Measurements from ENCODE around the gene INPP5D. TPM values are rescaled to one million over a fixed set of nuclear protein-coding genes. Genes with fewer than 3 reads are reported as not detected.
A peak's percentile ranks its signal among the peaks of the same experiment; 100 is the strongest.

The INPP5D gene
- total and polyA plus RNA-seq, 4 donors, result 11.4 to 22.6 (median 17.4) TPM

DNA sequence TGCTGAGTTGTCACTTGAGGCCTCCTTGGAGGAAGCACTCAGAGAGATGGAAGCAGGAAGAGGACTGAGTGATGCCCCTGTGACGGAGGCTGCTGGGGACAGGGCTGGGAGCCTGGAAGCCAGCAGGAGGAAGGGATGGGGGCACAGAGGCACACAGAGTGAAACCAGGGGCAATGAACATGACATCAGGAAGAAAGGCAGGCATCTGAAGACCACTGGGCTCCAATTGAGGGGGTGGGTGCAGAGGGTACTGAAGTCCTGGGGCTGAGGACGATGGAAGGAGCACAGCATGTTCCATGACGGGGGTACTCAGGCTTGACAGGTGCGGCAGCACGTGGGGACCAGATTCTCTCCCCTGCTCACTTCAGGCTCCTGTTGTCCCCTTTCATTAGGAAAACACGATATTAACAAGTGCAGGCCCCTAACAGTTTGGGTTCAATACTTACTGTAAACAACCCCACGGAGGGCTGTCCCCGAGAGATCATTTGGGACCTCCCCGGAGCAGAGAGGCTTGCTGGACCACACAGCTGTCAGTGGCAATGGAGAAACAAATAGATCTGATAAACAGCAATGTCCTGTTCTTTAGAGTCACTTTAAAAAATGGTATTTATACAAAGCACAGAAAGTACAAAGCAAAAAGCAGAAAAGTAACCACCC lies 8.7 kb downstream of the INPP5D start:
- peaks cover 2% of the 10 kb centered on the region for H3K9me3 ChIP-seq (ENCODE audit: control insufficient read depth, insufficient read depth, low read length)
- no peak overlapping the region for H3K27ac ChIP-seq (ENCODE audit: low read depth, low read length)
- H3K4me3 ChIP-seq (ENCODE audit: low read depth, low read length), result no peak overlapping the region
- no peak for DNase-seq (ENCODE audit: low read depth in 4 of 6, low spot score in 6 of 6)
- H3K4me1 ChIP-seq (ENCODE audit: control insufficient read depth, insufficient read depth, low read length), result peaks cover 3% of the 10 kb centered on the region
- no peaks in the 10 kb centered on the region for H3K27me3 ChIP-seq (ENCODE audit: control insufficient read depth, insufficient read depth, low read length)
- no peaks in the 10 kb centered on the region for H3K36me3 ChIP-seq (ENCODE audit: control insufficient read depth, insufficient read depth, low read length)
- WGBS (ENCODE audit: insufficient coverage), result 56% methylated on average over 6 of the region's 9 CpGs

DNA sequence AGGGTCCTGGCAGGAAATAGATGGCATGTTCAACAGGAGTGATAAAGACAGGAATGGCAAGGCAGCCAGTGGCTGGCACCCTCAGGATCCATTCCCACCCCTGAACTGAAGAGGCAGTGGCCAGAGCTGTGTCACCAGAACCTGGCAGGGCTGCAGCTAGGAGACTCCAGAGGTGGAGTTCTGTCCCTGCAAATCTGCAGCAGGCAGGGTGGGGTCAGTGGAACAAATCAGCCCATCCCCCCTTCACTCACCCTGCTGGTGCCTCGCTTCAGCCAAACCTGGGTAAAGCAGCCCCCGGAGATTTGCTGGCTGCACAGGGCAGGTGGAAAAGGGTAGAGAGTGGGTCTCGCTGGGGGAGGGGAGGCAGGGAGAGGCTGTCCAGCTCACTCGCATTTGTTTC lies 12.7 kb downstream of the INPP5D start:
- H3K27me3 ChIP-seq (ENCODE audit: control insufficient read depth, insufficient read depth, low read length), result no peaks in the 10 kb centered on the region
- H3K4me3 ChIP-seq (ENCODE audit: low read depth, low read length), result no peak overlapping the region
- peaks cover 9% of the 10 kb centered on the region for H3K4me1 ChIP-seq (ENCODE audit: control insufficient read depth, insufficient read depth, low read length)
- DNase-seq (ENCODE audit: low read depth in 4 of 6, low spot score in 6 of 6), result no peak
- H3K9me3 ChIP-seq (ENCODE audit: control insufficient read depth, insufficient read depth, low read length), result peaks cover 2% of the 10 kb centered on the region
- WGBS (ENCODE audit: insufficient coverage), result no CpG with 5 or more reads among the region's 4 CpGs
- H3K27ac ChIP-seq (ENCODE audit: low read depth, low read length), result no peak overlapping the region
- no peaks in the 10 kb centered on the region for H3K36me3 ChIP-seq (ENCODE audit: control insufficient read depth, insufficient read depth, low read length)

DNA sequence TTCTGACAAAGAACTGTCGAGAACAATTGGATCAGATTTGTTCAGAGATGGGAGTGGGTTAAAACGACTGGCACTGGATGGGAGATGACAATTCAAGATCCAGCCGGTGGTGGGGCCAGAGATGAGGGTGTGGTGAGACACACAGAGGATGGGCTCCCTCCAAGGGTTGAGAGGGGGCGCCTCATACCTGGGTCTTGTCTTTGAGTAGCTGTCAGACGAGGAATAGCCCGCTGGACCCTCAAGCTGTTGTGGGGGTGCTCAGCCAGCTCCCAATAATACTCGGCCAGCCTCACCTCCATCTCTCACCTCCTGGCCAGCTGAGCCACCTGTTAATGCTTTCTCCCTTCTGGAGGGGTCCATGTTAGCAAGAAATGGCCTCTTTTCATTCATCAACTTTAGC lies 14.0 kb downstream of the INPP5D start:
- H3K27ac ChIP-seq (ENCODE audit: low read depth, low read length), result no peak overlapping the region
- H3K27me3 ChIP-seq (ENCODE audit: control insufficient read depth, insufficient read depth, low read length), result no peaks in the 10 kb centered on the region
- WGBS (ENCODE audit: insufficient coverage), result 80% methylated on average over 6 of the region's 7 CpGs

DNA sequence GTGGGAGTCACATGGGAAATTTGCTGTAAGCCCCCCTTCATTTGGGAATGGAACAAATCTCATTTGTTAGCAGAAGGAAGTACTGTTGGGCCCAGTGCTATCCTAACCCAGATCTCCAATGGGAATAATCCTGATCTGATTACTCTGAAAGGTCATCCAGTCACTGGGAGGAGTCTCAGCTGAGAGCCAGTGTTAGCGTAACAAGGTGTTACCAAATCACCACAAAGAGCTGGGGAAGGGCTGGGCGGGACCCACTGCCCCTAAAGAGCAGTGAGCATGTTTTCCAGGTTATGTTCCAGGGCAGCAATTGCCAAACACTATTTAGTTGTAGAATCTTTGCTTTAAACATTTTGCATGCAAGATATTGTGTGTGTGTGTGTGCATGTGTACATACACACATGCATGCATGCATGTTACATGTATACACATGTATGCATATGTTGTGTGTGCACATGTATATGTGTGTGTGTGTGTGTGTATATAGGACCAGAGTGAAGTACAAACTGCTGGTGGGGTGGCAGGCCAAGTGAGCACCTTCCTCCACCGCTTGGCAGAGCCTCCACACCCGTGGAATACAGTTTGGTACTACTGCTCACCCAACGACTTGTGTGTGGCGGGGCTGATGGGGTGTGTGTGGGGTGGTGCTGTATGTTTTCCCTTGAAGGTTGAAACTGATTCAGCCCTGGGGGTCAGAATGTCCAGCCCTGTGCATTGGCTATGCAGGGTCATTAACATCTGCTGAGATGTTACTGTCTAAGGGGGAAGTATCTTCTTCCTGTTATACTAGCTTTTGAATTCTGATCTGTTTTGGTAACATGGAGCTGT lies 15.2 kb downstream of the INPP5D start:
- H3K27ac ChIP-seq (ENCODE audit: low read depth, low read length), result no peak overlapping the region
- no peaks in the 10 kb centered on the region for H3K36me3 ChIP-seq (ENCODE audit: control insufficient read depth, insufficient read depth, low read length)
- peaks cover 13% of the 10 kb centered on the region for H3K4me1 ChIP-seq (ENCODE audit: control insufficient read depth, insufficient read depth, low read length)
- no peak for DNase-seq (ENCODE audit: low read depth in 4 of 6, low spot score in 6 of 6)
- 76% methylated on average over 4 of the region's 6 CpGs for WGBS (ENCODE audit: insufficient coverage)
- H3K9me3 ChIP-seq (ENCODE audit: control insufficient read depth, insufficient read depth, low read length), result peaks cover 2% of the 10 kb centered on the region
- no peak overlapping the region for H3K4me3 ChIP-seq (ENCODE audit: low read depth, low read length)
- H3K27me3 ChIP-seq (ENCODE audit: control insufficient read depth, insufficient read depth, low read length), result no peaks in the 10 kb centered on the region

More for the DNA sequence above, 14.0 kb downstream of the INPP5D start:
- Histone ChIP-seq H3K9me3 (ENCODE audit: control insufficient read depth, insufficient read depth, low read length) (peaks cover 2% of the 10 kb centered on the region), H3K36me3 (ENCODE audit: control insufficient read depth, insufficient read depth, low read length) (no peaks in the 10 kb centered on the region), H3K4me3 (ENCODE audit: low read depth, low read length) (no peak overlapping the region), H3K4me1 (ENCODE audit: control insufficient read depth, insufficient read depth, low read length) (peaks cover 9% of the 10 kb centered on the region)
- no peak for DNase-seq (ENCODE audit: low read depth in 4 of 6, low spot score in 6 of 6)

DNA sequence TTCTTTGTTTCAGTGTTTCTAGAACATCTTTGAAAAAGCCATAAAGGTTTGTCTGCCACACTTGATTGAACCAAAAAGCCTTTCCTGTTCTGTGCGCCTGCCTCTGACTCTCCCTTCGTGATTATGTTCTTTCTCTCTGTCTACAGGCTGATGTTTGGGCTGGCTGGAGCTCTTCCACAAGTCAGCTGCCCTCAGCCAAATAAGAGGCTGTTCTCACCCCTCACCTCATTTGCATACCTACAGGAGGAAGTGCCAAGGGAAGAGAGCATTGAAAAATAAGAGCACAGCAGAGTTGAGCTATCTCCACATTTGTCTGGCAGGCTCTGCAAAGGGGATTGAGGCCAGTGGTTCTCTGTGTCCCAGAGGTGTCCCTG lies 15.8 kb downstream of the INPP5D start:
- no peak overlapping the region for H3K4me3 ChIP-seq (ENCODE audit: low read depth, low read length)
- no peaks in the 10 kb centered on the region for H3K36me3 ChIP-seq (ENCODE audit: control insufficient read depth, insufficient read depth, low read length)
- DNase-seq (ENCODE audit: low read depth in 4 of 6, low spot score in 6 of 6), result peak in 2 of 6 donors; percentile 64 to 67
- H3K4me1 ChIP-seq (ENCODE audit: control insufficient read depth, insufficient read depth, low read length), result peaks cover 13% of the 10 kb centered on the region
- no peaks in the 10 kb centered on the region for H3K27me3 ChIP-seq (ENCODE audit: control insufficient read depth, insufficient read depth, low read length)
- peaks cover 2% of the 10 kb centered on the region for H3K9me3 ChIP-seq (ENCODE audit: control insufficient read depth, insufficient read depth, low read length)
- H3K27ac ChIP-seq (ENCODE audit: low read depth, low read length), result no peak overlapping the region
- 40% methylated on average over 2 of the region's 2 CpGs for WGBS (ENCODE audit: insufficient coverage)

DNA sequence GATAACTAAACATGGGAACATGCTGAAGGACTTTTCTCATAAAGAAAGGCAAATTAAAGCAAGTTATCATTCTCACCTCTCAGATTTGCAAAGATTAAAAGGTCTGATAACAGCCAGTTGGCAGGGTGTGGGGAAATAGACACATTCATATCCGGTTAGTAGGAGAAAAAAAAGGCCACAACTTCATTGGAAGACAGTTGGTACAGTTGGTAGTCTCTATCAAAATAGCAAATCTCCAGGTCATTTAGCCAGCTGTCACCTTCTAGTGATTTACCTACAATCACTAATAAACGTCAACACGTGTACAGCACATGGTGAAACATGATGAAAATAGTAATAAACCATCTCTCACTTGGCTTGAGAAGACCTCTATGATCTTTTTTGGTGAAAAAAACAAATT lies 16.6 kb downstream of the INPP5D start:
- no peaks in the 10 kb centered on the region for H3K27me3 ChIP-seq (ENCODE audit: control insufficient read depth, insufficient read depth, low read length)
- DNase-seq (ENCODE audit: low read depth in 4 of 6, low spot score in 6 of 6), result peak in 1 of 6 donors; percentile 14
- H3K27ac ChIP-seq (ENCODE audit: low read depth, low read length), result no peak overlapping the region
- 71% methylated on average over 1 of the region's 3 CpGs for WGBS (ENCODE audit: insufficient coverage)
- peaks cover 2% of the 10 kb centered on the region for H3K9me3 ChIP-seq (ENCODE audit: control insufficient read depth, insufficient read depth, low read length)
- H3K4me1 ChIP-seq (ENCODE audit: control insufficient read depth, insufficient read depth, low read length), result peaks cover 13% of the 10 kb centered on the region
- H3K36me3 ChIP-seq (ENCODE audit: control insufficient read depth, insufficient read depth, low read length), result no peaks in the 10 kb centered on the region
- no peak overlapping the region for H3K4me3 ChIP-seq (ENCODE audit: low read depth, low read length)

DNA sequence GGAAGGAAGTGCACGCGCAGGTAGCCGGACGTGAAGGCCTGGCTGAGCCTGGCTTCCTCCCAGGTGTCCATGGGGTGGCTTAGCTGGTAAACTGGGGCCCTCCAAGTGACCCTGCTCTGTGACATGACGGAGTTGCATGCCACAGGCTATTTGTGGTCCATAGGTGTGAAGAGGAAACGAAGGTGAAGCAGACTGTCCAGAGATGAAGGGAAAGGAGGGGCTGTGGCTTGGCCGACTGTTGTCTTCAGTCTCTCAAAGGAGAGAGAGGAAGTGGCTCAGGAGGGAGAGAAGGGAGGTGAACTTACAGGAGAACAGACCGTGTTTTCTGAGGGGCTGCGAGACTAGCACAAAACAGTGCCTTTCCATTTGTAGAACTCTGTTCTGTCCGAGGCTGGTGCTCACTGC lies 19.3 kb downstream of the INPP5D start:
- no peaks in the 10 kb centered on the region for H3K9me3 ChIP-seq (ENCODE audit: control insufficient read depth, insufficient read depth, low read length)
- no peak for DNase-seq (ENCODE audit: low read depth in 4 of 6, low spot score in 6 of 6)
- H3K27me3 ChIP-seq (ENCODE audit: control insufficient read depth, insufficient read depth, low read length), result no peaks in the 10 kb centered on the region
- no peak overlapping the region for H3K4me3 ChIP-seq (ENCODE audit: low read depth, low read length)
- H3K4me1 ChIP-seq (ENCODE audit: control insufficient read depth, insufficient read depth, low read length), result peaks cover 24% of the 10 kb centered on the region
- WGBS (ENCODE audit: insufficient coverage), result 88% methylated on average over 9 of the region's 10 CpGs
- no peaks in the 10 kb centered on the region for H3K36me3 ChIP-seq (ENCODE audit: control insufficient read depth, insufficient read depth, low read length)
- H3K27ac ChIP-seq (ENCODE audit: low read depth, low read length), result no peak overlapping the region

DNA sequence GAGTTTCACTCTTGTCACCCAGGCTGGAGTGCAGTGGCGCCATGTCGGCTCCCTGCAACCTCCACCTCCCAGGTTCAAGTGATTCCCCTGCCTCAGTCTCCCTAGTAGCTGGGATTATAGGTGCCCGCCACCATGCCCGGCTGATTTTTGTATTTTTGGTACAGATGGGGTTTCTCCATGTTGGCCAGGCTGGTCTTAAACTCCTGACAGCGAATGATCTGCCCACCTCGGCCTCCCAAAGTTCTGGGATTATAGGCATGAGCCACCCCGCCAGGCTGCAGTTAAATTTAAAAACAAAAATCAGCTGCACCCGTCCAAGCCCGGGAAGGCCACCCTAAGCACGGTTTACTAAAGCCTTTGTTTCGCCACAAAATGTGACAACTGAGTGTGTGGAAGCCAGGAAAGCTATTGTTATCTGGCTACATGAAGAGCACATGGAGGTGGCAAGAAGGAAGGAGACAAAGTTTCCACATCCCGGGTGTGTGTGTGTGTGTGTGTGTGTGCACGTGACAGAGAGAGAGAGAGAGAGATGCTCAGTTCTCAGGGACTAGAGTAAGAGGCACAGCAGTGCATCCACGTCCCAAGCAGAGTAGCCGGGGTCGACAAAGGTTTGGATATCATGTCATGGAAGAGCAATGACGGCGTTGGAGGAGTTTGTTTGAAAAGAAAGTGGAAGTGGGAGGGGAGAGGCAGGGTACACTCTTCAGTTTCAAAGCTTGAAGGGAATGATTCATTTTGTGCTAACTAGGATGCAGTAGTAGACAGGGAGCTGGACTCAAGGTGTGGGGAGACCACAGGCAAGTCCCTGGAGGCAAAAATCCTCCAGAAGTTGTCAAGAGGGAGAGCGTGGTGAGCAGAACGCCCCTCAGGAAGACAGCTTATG lies 20.1 kb downstream of the INPP5D start:
- H3K36me3 ChIP-seq (ENCODE audit: control insufficient read depth, insufficient read depth, low read length), result no peaks in the 10 kb centered on the region
- no peak overlapping the region for H3K4me3 ChIP-seq (ENCODE audit: low read depth, low read length)
- H3K9me3 ChIP-seq (ENCODE audit: control insufficient read depth, insufficient read depth, low read length), result no peaks in the 10 kb centered on the region
- H3K4me1 ChIP-seq (ENCODE audit: control insufficient read depth, insufficient read depth, low read length), result peaks cover 24% of the 10 kb centered on the region
- no peaks in the 10 kb centered on the region for H3K27me3 ChIP-seq (ENCODE audit: control insufficient read depth, insufficient read depth, low read length)
- 75% methylated on average over 17 of the region's 20 CpGs for WGBS (ENCODE audit: insufficient coverage)
- no peak for DNase-seq (ENCODE audit: low read depth in 4 of 6, low spot score in 6 of 6)
- no peak overlapping the region for H3K27ac ChIP-seq (ENCODE audit: low read depth, low read length)

DNA sequence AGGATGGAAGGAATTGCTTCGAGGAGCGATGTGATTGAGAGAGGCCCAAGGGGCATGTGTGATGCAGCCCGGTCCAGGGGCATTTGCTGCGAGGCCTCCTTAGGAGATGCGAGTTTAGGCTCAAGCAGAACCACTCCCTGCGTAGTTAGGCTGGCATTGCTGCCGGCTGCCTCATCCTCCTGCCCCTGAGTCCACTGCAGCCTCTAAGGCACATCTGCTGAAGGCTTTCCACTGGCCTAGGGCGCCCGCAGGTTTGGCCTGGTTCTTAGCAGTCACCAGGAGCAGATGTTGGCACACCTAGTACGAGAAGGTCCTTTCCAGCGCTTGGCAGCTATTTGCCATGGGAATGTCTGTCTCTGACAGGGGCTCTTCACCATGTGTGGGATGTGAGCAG lies 20.7 kb downstream of the INPP5D start:
- WGBS (ENCODE audit: insufficient coverage), result 87% methylated on average over 11 of the region's 11 CpGs
- no peak for DNase-seq (ENCODE audit: low read depth in 4 of 6, low spot score in 6 of 6)
- H3K27ac ChIP-seq (ENCODE audit: low read depth, low read length), result no peak overlapping the region
- H3K4me1 ChIP-seq (ENCODE audit: control insufficient read depth, insufficient read depth, low read length), result peaks cover 19% of the 10 kb centered on the region
- H3K4me3 ChIP-seq (ENCODE audit: low read depth, low read length), result no peak overlapping the region
- H3K36me3 ChIP-seq (ENCODE audit: control insufficient read depth, insufficient read depth, low read length), result no peaks in the 10 kb centered on the region
- H3K9me3 ChIP-seq (ENCODE audit: control insufficient read depth, insufficient read depth, low read length), result no peaks in the 10 kb centered on the region
- no peaks in the 10 kb centered on the region for H3K27me3 ChIP-seq (ENCODE audit: control insufficient read depth, insufficient read depth, low read length)
